ENCODE measurements around the gene PTPRCAP. TPM values are rescaled to one million over a fixed set of nuclear protein-coding genes. Genes with fewer than 3 reads are reported as not detected.
A peak's percentile ranks its signal among the peaks of the same experiment; 100 is the strongest.

The PTPRCAP gene
- total RNA-seq, 2 experiments from 2014 or later: 390 to 424 TPM

DNA sequence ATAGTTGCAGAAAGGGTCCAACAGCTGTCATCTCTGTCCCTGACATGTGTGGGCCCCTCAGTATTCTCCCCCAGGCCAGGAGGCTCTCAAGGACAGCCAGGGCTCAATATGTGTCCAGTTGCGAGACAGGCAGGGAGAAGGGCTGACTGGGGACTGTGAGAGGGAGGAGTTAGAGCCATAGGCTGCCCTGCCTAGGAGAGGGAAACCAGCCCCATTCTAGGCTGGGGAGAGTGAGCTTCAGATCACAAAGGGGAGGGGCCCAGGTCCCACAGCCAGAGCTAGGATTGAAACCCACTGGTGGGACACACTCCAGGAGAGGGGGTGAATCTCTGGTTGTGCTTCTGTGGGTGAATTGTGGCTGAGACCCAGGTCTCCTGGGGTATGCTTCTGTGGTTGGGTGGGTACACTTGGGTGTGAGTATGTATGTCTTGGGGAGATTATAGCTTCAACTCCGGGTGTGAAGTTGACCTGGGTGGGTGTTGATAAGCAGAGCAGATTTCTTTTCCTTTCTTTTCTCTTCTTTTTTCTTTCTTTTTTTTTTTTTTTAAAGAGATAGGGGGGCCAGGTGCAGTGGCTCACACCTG lies 24.1 kb downstream of the PTPRCAP start:
- H3K4me1 Mint-ChIP-seq: peaks cover 60% of the 10 kb centered on the region

DNA sequence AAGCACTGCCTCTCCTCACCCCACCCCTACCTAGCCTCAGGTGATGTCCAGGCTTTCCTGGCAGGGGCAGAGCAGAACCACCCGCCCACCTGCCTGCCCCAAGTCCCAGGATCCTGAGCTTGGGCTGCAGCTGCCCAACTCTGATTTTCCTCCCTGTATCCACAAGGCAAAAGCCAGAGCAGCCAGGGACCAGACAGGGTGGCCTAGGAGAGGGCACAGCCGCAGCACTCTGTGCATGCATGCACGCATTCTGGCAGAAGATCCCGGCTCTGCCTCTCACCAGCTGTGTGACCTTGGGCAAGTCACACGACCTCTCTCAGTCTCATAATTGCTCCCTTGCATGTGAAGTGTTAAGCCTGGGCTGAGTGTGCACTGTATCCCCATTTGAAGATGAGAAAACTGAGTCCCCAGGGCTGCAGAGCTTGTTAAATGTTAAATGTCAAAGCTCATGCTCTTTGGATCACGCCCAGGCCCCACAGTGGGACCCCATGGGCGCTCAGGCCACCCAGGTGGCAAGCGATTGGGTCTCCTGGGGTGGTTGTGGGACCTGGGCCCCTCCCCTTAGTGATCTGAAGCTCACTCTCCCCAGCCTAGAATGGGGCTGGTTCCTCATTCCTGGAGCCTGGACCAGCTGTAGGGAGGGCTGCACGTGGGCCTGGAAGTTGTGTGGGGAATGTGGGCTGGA lies 24.8 kb downstream of the PTPRCAP start:
- ATAC-seq (no peak), DNase-seq (no peak)
- CTCF ChIA-PET: interaction anchor here (1.1 to 9.4 kb wide), 7 partner anchors 10 to 93 kb away, joined by 3 to 88 read pairs (median 4); partner anchors contain the start of genes PITPNM1, PPP1CA, PTPRCAP and RAD9A
- Mint-ChIP-seq H3K36me3 (peaks cover 19% of the 10 kb centered on the region), H3K27ac (no peak overlapping the region), H3K4me3 (no peak overlapping the region), H3K9me3 (ENCODE audit: low read depth) (no peaks in the 10 kb centered on the region), H3K27me3 (peaks cover 7% of the 10 kb centered on the region), H3K4me1 (peaks cover 66% of the 10 kb centered on the region)

More for the DNA sequence above, 24.1 kb downstream of the PTPRCAP start:
- peaks cover 12% of the 10 kb centered on the region for H3K36me3 Mint-ChIP-seq
- CTCF ChIA-PET: interaction anchor here (1.1 to 9.4 kb wide), 6 partner anchors 10 to 126 kb away, joined by 3 to 88 read pairs (median 4); partner anchors contain the start of genes PITPNM1, PPP1CA, PTPRCAP and RAD9A
- DNase-seq: no peak
- no peaks in the 10 kb centered on the region for H3K9me3 Mint-ChIP-seq (ENCODE audit: low read depth)
- no peak overlapping the region for H3K27ac Mint-ChIP-seq
- H3K4me3 Mint-ChIP-seq: no peak overlapping the region
- no peak for ATAC-seq
- peaks cover 7% of the 10 kb centered on the region for H3K27me3 Mint-ChIP-seq

DNA sequence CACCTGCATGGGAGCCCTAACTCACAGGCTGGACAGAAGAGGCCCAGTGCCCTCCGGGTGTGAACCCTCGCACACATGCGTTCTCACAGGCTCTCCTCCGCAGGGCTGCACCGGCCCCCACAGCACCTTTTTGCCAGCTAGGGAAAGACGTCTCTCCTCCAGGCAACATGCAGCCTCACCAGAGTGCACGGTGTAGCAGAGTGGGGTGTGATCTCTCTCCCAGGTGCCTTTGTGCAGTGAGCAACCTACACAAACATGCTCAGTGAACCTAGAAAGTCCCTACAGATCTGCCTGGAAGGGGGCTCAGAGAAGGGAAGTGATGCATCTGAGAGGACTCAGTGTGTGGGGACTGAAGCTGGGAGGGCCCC lies 25.7 kb downstream of the PTPRCAP start:
- H3K36me3 Mint-ChIP-seq: peaks cover 28% of the 10 kb centered on the region
- no peak for DNase-seq
- peaks cover 70% of the 10 kb centered on the region for H3K4me1 Mint-ChIP-seq
- no peak for ATAC-seq
- H3K4me3 Mint-ChIP-seq: no peak overlapping the region
- CTCF ChIA-PET: interaction anchor here (0.6 to 3.4 kb wide), 8 partner anchors 8 to 149 kb away, joined by 3 to 12 read pairs (median 4); partner anchors contain the start of genes PPP1CA and PTPRCAP
- no peak overlapping the region for H3K27ac Mint-ChIP-seq
- peaks cover 7% of the 10 kb centered on the region for H3K27me3 Mint-ChIP-seq
- no peaks in the 10 kb centered on the region for H3K9me3 Mint-ChIP-seq (ENCODE audit: low read depth)

DNA sequence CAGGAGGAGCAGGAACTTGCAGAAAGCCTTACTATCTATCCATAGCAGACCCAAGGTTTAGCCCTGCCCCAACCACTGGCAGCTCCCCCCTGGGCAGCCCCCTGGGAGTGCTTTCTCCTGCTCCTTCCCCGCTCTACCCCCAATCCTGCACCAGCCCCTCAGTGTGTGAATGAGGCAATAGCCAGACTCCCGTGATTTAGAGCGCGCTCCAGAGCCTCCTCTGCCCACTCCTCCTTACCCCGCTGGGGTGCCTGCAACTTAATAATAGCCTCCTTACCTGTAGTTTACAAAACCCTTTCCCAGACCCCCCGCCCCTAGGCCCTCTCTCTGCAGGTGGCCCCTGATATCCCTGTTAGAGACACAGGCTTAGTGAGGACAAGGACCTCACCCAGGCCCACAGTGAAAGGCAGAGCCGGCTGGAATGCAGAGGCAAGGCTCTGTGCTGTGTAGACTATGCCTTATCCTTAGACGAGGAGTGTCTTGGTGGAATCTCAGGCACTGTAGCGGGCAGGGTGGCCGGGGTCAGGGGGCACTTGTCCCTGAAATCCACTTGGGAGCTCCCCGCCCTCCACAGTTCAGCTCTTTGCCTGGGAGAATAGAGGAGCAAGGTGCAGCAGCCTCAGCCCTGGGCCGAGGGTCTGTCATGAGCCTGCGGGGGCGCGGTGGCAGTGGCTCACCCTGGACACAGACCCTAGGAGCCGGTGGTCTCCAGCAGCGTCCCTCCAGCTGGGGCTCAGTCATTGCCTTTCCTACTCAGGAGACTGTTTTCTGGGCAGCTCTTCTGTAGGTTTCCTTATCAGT lies 26.3 kb downstream of the PTPRCAP start:
- H3K27ac Mint-ChIP-seq: no peak overlapping the region
- H3K9me3 Mint-ChIP-seq (ENCODE audit: low read depth): no peaks in the 10 kb centered on the region
- DNase-seq (no peak), ATAC-seq (no peak)
- CTCF ChIA-PET: interaction anchor here (0.6 to 3.4 kb wide), 7 partner anchors 9 to 149 kb away, joined by 3 to 12 read pairs (median 3); partner anchors contain the start of genes PPP1CA and PTPRCAP
- H3K4me3 Mint-ChIP-seq: no peak overlapping the region
- H3K36me3 Mint-ChIP-seq: peaks cover 32% of the 10 kb centered on the region
- H3K27me3 Mint-ChIP-seq: peaks cover 3% of the 10 kb centered on the region
- H3K4me1 Mint-ChIP-seq: peaks cover 70% of the 10 kb centered on the region

DNA sequence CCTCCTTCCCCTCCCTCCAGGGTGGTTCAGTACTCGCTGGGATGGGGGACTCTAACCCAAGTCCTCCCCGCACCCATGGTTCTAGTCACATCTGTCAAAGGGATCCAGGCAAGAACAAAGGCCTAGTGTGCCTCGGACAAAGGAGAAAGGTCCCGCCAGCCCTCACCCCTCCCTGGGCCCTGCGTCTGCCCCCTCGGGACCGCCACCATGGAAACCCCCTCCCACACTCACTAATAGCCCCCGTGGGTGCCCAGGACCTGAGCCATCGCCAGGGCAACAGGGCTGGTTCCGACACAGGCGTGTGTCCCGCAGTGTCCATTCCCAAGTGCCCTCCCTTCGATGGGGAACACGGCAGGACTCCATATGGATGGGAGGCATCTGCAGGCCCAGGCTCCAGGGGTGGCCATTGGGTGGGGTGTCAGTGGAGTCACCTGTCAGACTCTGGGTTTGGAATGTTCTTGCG lies 27.1 kb downstream of the PTPRCAP start:
- Mint-ChIP-seq H3K36me3 (peaks cover 38% of the 10 kb centered on the region), H3K27ac (peak overlapping the region; percentile 66), H3K4me1 (peaks cover 72% of the 10 kb centered on the region), H3K27me3 (no peaks in the 10 kb centered on the region), H3K4me3 (peak overlapping the region; percentile 75), H3K9me3 (ENCODE audit: low read depth) (no peaks in the 10 kb centered on the region)
- CTCF ChIA-PET: no interaction called here
- DNase-seq (no peak), ATAC-seq (no peak)

DNA sequence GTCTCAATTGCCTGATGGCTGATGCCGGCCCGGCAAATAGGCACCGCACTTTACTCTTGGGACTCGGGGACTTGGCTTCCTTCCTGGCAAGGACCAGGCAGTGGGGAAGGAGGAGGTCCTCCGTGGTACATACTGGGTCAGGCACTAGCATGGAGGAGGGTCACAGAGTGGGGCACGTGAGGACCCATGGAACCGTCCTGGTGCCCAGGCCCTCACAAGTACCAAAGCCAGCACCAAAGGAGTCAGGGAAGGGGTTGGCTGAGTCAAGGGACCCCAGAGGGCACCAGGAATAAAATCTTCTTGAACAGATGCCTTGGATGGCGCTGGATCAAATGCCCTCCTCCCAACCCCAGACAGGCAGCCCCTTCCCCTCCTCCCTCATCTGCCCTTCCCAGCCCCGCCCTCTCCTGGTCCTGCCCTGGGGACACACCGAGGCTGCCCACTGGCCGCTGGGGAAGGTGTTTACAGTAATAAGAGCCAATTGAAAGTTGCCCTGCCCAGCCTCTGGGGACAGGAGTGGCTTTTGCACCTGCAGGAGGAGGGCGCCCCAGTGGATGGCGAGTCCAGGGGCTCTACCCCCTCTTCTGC lies 27.6 kb downstream of the PTPRCAP start:
- Mint-ChIP-seq H3K27ac (peak overlapping the region; percentile 92), H3K36me3 (peaks cover 43% of the 10 kb centered on the region), H3K4me3 (peak overlapping the region; percentile 75), H3K27me3 (no peaks in the 10 kb centered on the region), H3K4me1 (peaks cover 72% of the 10 kb centered on the region), H3K9me3 (ENCODE audit: low read depth) (no peaks in the 10 kb centered on the region)
- ATAC-seq: no peak
- DNase-seq: no peak
- CTCF ChIA-PET: interaction anchor here (1.0 to 3.5 kb wide), 3 partner anchors 9 to 28 kb away, joined by 3 to 34 read pairs (median 32); partner anchors contain the start of gene PTPRCAP

DNA sequence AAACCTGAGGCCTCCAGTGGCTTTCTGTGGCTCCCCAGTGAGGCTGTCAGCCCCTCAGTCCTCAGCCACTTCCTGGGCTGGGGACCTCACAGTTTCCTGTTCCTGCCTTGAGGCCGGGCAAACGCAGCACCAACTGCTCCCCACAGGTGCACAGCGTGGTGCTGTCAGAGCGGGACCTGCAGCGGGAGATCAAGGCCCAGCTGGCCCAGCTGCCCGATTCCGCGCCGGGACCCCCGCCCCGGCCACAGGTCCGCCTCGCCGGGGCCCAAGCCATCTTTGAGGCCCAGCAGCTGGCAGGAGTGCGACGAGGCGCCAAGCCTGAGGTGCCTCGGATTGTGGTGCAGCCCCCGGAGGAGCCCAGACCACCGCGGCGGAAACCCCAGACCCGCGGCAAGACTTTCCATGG lies 28.2 kb downstream of the PTPRCAP start:
- ATAC-seq: peak; percentile 67
- Mint-ChIP-seq H3K36me3 (peaks cover 49% of the 10 kb centered on the region), H3K27ac (peak overlapping the region; percentile 92), H3K27me3 (no peaks in the 10 kb centered on the region), H3K4me1 (peaks cover 72% of the 10 kb centered on the region), H3K9me3 (ENCODE audit: low read depth) (no peaks in the 10 kb centered on the region), H3K4me3 (peak overlapping the region; percentile 90)
- peak; percentile 95 for DNase-seq
- CTCF ChIA-PET: interaction anchor here (1.0 to 3.5 kb wide), 8 partner anchors 10 to 96 kb away, joined by 3 to 34 read pairs (median 4); partner anchors contain the start of genes PITPNM1, PTPRCAP, RPS6KB2 and TMEM134

DNA sequence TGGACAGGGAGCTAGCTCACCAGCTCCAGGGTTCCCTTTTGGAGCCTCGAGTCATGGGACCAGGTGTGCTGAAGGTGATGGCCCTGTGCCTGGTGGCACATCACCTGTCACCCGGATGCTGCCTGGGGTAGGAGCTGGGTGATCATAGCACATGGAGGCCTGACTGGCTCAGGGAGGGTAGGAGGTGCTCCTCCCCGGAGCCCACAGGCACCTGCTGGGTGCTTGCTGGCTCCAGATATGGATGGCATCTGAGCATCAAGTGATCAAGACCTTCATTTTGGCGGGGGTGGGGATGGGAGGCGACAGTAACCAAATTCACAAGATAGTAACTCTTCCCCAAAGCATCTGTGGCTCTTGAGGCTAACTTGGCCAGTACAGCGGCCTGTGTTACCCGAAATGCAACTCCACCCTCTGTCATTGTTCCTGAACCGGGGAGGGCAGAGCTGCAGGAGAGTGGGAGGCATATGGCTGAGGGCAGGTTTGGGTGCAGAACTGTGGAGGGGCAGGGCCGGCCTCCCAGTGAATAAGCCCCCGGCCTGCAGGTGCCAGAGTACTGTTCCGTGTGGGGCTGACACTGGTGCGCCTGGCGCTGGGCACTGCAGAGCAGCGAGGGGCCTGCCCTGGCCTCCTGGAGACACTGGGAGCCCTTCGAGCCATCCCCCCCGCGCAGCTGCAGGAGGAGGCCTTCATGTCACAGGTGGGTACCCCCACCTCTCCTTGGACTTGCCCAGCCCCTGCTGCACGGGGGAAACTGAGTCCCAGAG lies 28.9 kb downstream of the PTPRCAP start:
- Mint-ChIP-seq H3K4me3 (peak overlapping the region; percentile 90), H3K27me3 (no peaks in the 10 kb centered on the region), H3K27ac (peak overlapping the region; percentile 86), H3K9me3 (ENCODE audit: low read depth) (no peaks in the 10 kb centered on the region), H3K36me3 (peaks cover 50% of the 10 kb centered on the region), H3K4me1 (peaks cover 73% of the 10 kb centered on the region)
- ATAC-seq (peak; percentile 34), DNase-seq (peak; percentile 80)
- CTCF ChIA-PET: interaction anchor here (1.0 to 3.5 kb wide), 8 partner anchors 10 to 96 kb away, joined by 3 to 34 read pairs (median 4); partner anchors contain the start of genes PITPNM1, PTPRCAP, RPS6KB2 and TMEM134

DNA sequence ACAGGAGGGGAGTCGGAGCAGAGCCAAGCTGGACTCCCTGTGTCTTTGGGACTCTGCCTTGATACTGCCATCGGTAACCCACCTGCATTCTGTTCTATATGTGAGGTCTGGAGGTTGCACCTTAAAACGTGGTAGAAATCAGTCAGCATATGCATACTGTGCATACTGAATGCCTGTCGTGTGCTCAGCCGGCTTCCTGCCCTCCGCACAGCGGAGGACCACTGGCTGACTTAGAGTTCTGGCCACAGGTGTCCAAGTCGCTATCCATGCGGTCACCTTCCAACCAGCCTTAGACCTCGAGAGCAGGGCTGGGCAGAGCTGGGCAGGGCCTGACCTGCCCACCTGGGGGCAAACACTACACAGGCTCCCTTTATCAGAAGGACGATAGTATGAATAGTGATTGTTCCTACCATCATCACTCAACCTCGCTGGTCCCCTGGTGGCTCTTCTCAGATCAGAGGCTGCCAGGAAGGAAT lies 29.8 kb downstream of the PTPRCAP start:
- no peaks in the 10 kb centered on the region for H3K9me3 Mint-ChIP-seq (ENCODE audit: low read depth)
- CTCF ChIA-PET: interaction anchor here (0.9 to 3.5 kb wide), 8 partner anchors 11 to 98 kb away, joined by 3 to 34 read pairs (median 4); partner anchors contain the start of genes PITPNM1, PTPRCAP and RPS6KB2

DNA sequence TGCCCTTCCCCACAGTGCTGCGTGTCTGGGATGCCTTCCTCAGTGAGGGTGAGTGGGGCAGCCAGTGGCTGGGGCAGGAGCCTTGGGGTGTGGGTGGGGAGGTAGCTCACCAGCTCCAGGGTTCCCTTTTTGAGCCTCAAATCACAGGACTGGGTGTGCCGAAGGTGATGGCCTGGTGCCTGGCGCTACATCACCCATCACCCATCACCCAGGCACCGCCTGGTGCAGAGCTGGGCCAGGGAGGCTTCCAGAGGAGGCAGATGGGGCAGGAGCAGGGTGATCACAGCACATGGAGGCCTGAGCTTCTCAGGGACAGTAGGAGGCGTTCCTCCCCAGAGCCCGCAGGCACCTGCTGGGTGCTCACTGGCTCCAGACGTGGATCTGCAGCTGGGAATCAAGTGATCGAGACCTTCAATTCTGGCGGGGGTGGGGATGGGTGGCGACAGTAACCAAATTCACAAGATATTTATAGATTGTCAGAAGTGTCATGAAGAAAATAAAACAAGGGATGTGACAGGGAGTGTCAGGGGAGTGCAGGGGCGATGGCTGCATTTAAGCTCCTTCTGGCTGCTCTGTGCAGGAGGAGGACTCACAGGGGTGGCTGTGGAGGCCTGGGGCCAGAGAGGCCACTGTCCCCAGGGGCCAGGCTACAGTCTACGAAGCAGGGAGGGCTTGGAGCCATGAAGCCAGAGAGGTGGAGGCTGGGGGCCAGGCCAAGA lies 30.4 kb downstream of the PTPRCAP start:
- DNase-seq (no peak), ATAC-seq (no peak)
- Mint-ChIP-seq H3K27ac (peak overlapping the region; percentile 86), H3K9me3 (ENCODE audit: low read depth) (no peaks in the 10 kb centered on the region), H3K4me1 (peaks cover 74% of the 10 kb centered on the region), H3K27me3 (no peaks in the 10 kb centered on the region), H3K36me3 (peaks cover 50% of the 10 kb centered on the region), H3K4me3 (peak overlapping the region; percentile 90)
- CTCF ChIA-PET: interaction anchor here (0.6 to 3.5 kb wide), 10 partner anchors 10 to 116 kb away, joined by 3 to 34 read pairs (median 4); partner anchors contain the start of genes PITPNM1, PTPRCAP and RPS6KB2

More for the DNA sequence above, 29.8 kb downstream of the PTPRCAP start:
- no peaks in the 10 kb centered on the region for H3K27me3 Mint-ChIP-seq
- ATAC-seq: peak; percentile 17
- DNase-seq: no peak
- peaks cover 50% of the 10 kb centered on the region for H3K36me3 Mint-ChIP-seq
- H3K4me1 Mint-ChIP-seq: peaks cover 75% of the 10 kb centered on the region
- peak overlapping the region; percentile 90 for H3K4me3 Mint-ChIP-seq
- H3K27ac Mint-ChIP-seq: peak overlapping the region; percentile 86

DNA sequence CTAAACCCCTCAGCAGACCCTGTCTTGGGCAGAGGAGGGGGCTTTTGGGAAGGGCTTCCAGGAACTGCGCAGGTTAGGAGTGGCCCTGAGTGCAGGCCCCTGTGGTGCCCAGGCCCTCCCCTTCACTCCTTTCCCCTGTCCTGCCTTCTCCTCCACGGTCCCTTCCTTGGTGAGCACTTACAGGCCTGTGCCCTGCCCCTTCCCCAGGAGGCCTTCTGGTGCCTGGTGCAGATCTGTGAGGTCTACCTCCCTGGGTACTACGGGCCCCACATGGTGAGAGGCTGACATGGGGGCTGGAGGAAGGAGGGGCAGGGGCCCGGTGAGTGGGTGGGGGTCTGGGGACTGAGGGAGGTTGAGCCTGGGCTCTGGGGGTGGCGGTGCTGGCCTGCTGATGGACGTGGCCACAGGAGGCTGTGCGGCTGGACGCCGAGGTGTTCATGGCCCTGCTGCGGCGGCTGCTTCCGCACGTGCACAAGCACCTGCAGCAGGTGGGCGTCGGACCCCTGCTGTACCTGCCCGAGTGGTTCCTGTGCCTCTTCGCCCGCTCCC lies 31.0 kb downstream of the PTPRCAP start:
- Mint-ChIP-seq H3K27me3 (no peaks in the 10 kb centered on the region), H3K9me3 (ENCODE audit: low read depth) (no peaks in the 10 kb centered on the region), H3K36me3 (peaks cover 50% of the 10 kb centered on the region), H3K27ac (peak overlapping the region; percentile 86), H3K4me3 (peak overlapping the region; percentile 90), H3K4me1 (peaks cover 71% of the 10 kb centered on the region)
- CTCF ChIA-PET: interaction anchor here (0.9 to 3.5 kb wide), 8 partner anchors 9 to 99 kb away, joined by 3 to 34 read pairs (median 4); partner anchors contain the start of genes PITPNM1, PTPRCAP and RPS6KB2
- no peak for ATAC-seq
- no peak for DNase-seq
